ENCODE measurements around the gene GRAMD1B. TPM values are rescaled to one million over a fixed set of nuclear protein-coding genes. Genes with fewer than 3 reads are reported as not detected.

GRAMD1B gene
- total RNA-seq, 1 experiment from 2014 or later: 12.7 TPM

DNA sequence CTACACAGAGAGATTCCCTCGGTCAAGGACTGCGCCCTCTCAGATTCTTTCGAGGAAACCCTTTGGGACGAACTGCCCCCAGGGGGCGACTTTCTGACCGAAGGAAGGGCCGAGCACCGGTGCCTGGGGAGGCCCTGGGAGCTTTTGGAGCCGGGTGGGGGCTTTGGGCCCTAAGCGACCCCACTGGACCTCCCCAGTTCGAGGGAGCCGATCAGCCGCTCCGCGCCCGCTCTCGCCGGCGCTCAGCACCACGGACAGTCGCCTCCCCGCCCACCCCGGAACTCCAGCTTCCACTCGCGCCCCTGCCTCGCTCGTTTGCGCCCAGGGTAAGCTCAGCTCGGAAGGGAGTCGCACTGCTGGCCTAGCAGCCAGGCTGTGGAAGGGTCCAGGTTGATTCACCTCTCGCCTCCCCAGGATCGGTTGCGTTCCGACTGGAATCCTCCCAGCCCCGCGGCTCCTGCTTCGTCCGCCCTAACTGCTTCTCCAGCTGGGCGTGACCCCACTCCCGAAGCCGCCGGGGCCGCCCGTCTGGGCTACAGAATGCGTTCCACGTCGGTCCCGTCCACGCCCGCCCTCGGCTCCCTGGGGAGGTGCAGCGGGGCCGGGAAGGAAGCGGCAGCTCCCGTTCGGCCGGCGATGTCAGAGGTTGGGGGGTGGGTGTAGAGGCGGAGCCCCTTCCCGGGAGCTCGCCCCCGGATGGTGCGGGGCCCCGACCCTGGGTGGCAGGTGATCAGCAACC is 223.9 kb downstream of the GRAMD1B start:
- no peaks in the 10 kb centered on the region for H3K36me3 ChIP-seq (ENCODE audit: control insufficient read depth in 1 of 2, insufficient read depth in 2 of 2, low read length in 2 of 2)
- H3K4me1 ChIP-seq (ENCODE audit: control insufficient read depth in 1 of 2, insufficient read depth in 2 of 2, low read length in 2 of 2): peaks cover 0 to 4% of the 10 kb centered on the region in 2 experiments; a peak in 1 of 4 replicates
- peak overlapping the region; percentile 84 for H3K4me2 ChIP-seq (ENCODE audit: low read length)
- RAD21 ChIA-PET (ENCODE audit: low non-redundant PET in 1 of 2, low total read pairs in 2 of 2, uncharacterized antibody in 2 of 2, unreplicated experiment in 2 of 2): no interaction called here
- no peak overlapping the region for H3K9ac ChIP-seq (ENCODE audit: low read length)
- BruUV-seq (replicated peaks): no TSS peak
- POLR2A ChIA-PET: no interaction called here
- peaks cover 26% of the 10 kb centered on the region for H3K27me3 ChIP-seq (ENCODE audit: insufficient read depth, low read length)
- no peaks in the 10 kb centered on the region for H3K9me3 ChIP-seq (ENCODE audit: control insufficient read depth in 1 of 2, insufficient read depth in 1 of 2, low read depth in 1 of 2, low read length in 2 of 2)
- TF ChIP-seq JUND (IDR thresholded peaks at IDR 0.05) (no peak), SP1 (IDR thresholded peaks at IDR 0.05; ENCODE audit: low read depth) (no peak)
- TF ChIP-seq, protein P1, sequence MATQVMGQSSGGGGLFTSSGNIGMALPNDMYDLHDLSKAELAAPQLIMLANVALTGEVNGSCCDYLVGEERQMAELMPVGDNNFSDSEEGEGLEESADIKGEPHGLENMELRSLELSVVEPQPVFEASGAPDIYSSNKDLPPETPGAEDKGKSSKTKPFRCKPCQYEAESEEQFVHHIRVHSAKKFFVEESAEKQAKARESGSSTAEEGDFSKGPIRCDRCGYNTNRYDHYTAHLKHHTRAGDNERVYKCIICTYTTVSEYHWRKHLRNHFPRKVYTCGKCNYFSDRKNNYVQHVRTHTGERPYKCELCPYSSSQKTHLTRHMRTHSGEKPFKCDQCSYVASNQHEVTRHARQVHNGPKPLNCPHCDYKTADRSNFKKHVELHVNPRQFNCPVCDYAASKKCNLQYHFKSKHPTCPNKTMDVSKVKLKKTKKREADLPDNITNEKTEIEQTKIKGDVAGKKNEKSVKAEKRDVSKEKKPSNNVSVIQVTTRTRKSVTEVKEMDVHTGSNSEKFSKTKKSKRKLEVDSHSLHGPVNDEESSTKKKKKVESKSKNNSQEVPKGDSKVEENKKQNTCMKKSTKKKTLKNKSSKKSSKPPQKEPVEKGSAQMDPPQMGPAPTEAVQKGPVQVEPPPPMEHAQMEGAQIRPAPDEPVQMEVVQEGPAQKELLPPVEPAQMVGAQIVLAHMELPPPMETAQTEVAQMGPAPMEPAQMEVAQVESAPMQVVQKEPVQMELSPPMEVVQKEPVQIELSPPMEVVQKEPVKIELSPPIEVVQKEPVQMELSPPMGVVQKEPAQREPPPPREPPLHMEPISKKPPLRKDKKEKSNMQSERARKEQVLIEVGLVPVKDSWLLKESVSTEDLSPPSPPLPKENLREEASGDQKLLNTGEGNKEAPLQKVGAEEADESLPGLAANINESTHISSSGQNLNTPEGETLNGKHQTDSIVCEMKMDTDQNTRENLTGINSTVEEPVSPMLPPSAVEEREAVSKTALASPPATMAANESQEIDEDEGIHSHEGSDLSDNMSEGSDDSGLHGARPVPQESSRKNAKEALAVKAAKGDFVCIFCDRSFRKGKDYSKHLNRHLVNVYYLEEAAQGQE (IDR thresholded peaks at IDR 0.05; ENCODE audit: low read depth): peak; percentile 74
- TF ChIP-seq, protein P2, sequence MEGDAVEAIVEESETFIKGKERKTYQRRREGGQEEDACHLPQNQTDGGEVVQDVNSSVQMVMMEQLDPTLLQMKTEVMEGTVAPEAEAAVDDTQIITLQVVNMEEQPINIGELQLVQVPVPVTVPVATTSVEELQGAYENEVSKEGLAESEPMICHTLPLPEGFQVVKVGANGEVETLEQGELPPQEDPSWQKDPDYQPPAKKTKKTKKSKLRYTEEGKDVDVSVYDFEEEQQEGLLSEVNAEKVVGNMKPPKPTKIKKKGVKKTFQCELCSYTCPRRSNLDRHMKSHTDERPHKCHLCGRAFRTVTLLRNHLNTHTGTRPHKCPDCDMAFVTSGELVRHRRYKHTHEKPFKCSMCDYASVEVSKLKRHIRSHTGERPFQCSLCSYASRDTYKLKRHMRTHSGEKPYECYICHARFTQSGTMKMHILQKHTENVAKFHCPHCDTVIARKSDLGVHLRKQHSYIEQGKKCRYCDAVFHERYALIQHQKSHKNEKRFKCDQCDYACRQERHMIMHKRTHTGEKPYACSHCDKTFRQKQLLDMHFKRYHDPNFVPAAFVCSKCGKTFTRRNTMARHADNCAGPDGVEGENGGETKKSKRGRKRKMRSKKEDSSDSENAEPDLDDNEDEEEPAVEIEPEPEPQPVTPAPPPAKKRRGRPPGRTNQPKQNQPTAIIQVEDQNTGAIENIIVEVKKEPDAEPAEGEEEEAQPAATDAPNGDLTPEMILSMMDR (IDR thresholded peaks at IDR 0.05 in 2 of 3, conservative IDR thresholded peaks at IDR 0.05 in 1 of 3; ENCODE audit: borderline replicate concordance in 1 of 3, insufficient read depth in 1 of 3, low read depth in 2 of 3, low read length in 2 of 3): peak in 2 of 3 experiments; percentile 32 to 33; a peak in 3 of 6 replicates
- CTCF ChIA-PET: interaction anchor here (1.0 to 2.4 kb wide), 3 partner anchors 13 to 74 kb away, joined by 3 to 10 read pairs (median 3); no protein-coding TSS in a partner anchor
- ATAC-seq (peak; percentile 60), DNase-seq (ENCODE audit: low read depth, low spot score) (no peak)
- H2AFZ ChIP-seq (ENCODE audit: low read depth, low read length, poor library complexity, severe bottlenecking): peak overlapping the region; percentile 35
- peak overlapping the region; percentile 28 to 52 for H3K4me3 ChIP-seq (replicated peaks in 1 of 2; ENCODE audit: low read depth in 1 of 2, low read length in 2 of 2)
- H3K27ac ChIP-seq (ENCODE audit: low read depth, low read length): no peak overlapping the region
- no peaks in the 10 kb centered on the region for H3K79me2 ChIP-seq (ENCODE audit: insufficient read depth, low read length)
- no peaks in the 10 kb centered on the region for H4K20me1 ChIP-seq (ENCODE audit: insufficient read depth)
- H3K9me2 ChIP-seq (ENCODE audit: insufficient read depth): no peaks in the 10 kb centered on the region
- intact Hi-C loops (cut with micrococcal nuclease): no loop called here
